HG03135 (cell line): Measurements from ENCODE around the gene STING1.
"Not testable (repeated sequence)": the region's sequence is repeated elsewhere in the genome, so short reads cannot be mapped to it uniquely, and the experiment has no call there.

Source experiments
- ATAC-seq: cut with Tn5 transposase; IDR thresholded peaks from one replicate; pipeline ENCODE4 v1.9.1; 2021; ENCODE audit warnings: mild to moderate bottlenecking, moderate library complexity; ENCODE audit not compliant: unreplicated experiment

STING1 gene

GRCh38 chr5:139503036-139503817 lies 20.7 kb upstream of the STING1 start:
- ATAC-seq = not testable (repeated sequence)

DNA sequence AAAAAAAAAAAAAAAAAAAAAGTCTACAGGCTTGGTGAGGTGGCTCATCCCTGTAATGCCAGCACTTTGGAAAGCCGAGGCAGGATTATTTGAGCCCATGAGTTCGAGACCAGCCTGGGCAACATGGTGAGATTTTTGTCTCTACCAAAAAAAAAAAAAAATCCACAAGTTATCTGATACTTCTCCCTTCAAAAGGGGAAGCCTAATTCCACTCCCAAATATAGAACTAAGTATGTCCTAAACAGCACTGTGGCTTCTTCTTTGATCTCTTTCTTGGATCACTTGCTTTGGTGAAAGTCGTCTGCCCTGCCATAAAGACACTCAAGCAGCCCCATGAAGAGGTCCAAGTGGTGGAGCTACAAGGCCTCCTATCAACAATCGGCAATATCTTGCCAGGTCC lies 18.8 kb upstream of the STING1 start:
- ATAC-seq = no peak

DNA sequence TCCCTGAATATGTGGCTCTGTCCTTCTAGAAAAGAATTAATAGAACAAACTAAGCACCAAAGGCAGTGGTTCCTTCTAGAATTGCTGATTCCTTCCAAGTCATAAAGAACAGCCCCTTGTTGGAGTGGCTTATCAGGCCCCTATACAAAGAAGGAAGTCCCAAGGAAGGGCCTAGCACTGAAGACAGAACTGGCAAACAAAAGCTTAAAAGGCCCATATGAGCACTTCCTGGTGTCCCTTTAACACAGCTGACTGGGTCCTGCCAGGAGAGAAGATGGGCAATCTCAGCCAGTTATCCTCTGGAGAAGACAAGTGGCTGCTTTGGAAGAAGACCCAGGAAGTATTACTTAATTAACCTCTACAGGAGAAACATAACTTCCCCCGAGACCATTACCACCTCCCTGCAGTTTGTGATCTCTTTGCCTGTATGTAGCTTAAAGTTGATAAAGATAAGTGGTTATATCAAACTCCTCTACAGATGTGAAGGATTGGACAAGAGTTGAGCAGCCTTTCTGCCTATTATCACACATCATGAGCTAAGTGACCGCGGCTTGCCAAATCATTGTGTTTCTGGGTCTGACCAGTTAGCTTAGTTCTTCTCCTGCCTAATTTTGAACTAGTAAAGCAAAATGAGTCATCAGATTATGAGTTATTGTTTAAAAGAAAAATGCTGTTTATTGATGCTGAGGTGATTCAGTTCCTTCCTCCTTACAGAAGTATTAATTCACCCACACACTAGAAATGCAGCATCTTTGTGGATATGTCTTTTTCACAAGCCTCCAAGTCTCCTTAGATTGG lies 13.3 kb upstream of the STING1 start:
- no peak for ATAC-seq

- ATAC-seq = no peak
Observed at GRCh38 chr5:139494832-139495231, 12.3 kb upstream of the STING1 start.

- ATAC-seq = no peak
Observed at GRCh38 chr5:139494256-139494655, 11.7 kb upstream of the STING1 start.

DNA sequence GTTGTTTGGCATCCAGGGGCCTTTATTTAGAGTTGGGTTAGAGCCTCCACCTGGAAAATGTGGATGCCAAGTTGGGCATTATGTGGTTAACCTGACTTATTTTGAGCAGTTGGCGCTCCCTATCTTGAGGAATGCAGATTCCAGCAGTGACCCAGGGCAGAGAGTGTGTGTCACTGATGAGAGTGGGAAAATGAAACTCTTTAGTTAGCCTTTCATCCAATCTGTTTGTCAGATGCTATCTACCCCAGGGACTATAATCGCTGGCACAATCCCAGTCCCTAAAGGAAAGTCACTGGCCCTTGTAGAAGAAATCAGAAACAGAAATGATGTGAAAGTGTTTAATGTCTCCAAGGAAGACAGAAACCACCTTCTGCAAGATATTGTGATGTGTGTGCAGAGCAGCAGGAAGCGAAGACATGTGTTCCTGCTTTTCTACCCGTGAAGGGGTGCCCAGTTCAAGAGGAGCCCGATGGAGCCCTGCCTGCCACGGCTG lies 10.2 kb upstream of the STING1 start:
- ATAC-seq = no peak

- ATAC-seq = no peak
Observed at GRCh38 chr5:139488260-139488659, 5.7 kb upstream of the STING1 start.

- no peak for ATAC-seq
Observed at GRCh38 chr5:139486201-139486600, 3.6 kb upstream of the STING1 start.

DNA sequence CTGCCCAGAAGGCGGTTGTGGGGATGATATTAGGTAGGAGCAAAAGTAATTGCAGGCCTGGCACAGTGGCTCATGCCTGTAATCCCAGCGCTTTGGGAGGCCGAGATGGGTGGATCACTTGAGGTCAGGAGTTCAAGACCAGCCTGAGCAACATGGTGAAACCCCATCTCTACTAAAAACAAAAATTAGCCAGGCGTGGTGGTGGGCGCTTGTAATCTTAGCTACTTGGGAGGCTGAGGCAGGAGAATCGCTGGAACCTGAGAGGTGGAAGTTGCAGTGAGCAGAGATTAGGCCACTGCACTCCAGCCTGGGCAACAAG lies 291 bp upstream of the STING1 start:
- ATAC-seq = not testable (repeated sequence)

GRCh38 chr5:139481580-139482049 lies 943 bp downstream of the STING1 start:
- ATAC-seq = peak; percentile 23

GRCh38 chr5:139481122-139481533 lies 1.4 kb downstream of the STING1 start:
- ATAC-seq = no peak

GRCh38 chr5:139479729-139480128 lies 2.8 kb downstream of the STING1 start:
- not testable (repeated sequence) for ATAC-seq

DNA sequence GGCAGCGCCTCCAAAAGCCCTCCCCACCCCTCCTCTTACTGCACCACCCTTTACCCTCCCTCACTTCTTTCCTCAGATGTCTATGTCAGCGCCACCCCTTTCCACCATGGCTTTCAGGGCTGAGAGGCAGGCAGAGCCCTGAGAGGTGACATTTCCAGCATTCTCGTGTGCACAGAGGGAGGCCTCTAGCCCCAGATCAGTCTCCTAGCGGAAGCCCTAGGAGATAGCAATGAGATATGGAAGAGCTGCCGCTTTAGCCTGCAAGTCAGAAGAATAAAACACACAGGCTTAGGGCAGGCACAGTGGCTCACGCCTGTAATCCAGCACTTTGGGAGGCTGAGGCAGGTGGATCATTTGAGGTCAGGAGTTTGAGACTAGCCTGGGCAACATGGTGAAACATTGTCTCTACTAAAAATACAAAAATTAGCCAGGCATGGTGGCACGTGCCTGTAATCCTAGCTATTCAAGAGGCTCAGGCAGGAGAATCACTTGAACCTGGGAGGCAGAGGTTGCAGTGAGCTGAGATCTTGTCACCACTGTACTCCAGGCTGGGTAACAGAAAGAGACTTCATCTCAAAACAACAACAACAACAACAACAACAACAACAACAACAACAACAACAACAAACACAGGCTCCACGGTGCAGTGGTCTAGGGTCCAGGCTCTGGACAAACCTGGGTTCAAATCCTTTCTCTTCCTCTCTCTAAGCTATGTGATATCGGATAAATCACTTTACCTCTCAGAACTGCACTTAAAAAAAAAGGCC lies 3.7 kb downstream of the STING1 start:
- not testable (repeated sequence) for ATAC-seq

GRCh38 chr5:139475865-139476617 lies 6.5 kb downstream of the STING1 start:
- ATAC-seq = no peak

- ATAC-seq = no peak
Observed at GRCh38 chr5:139474890-139475791, 7.4 kb downstream of the STING1 start.

GRCh38 chr5:139473565-139473964 lies 9.0 kb downstream of the STING1 start:
- ATAC-seq = no peak

- ATAC-seq = no peak
Observed at GRCh38 chr5:139473105-139473504, 9.5 kb downstream of the STING1 start.

DNA sequence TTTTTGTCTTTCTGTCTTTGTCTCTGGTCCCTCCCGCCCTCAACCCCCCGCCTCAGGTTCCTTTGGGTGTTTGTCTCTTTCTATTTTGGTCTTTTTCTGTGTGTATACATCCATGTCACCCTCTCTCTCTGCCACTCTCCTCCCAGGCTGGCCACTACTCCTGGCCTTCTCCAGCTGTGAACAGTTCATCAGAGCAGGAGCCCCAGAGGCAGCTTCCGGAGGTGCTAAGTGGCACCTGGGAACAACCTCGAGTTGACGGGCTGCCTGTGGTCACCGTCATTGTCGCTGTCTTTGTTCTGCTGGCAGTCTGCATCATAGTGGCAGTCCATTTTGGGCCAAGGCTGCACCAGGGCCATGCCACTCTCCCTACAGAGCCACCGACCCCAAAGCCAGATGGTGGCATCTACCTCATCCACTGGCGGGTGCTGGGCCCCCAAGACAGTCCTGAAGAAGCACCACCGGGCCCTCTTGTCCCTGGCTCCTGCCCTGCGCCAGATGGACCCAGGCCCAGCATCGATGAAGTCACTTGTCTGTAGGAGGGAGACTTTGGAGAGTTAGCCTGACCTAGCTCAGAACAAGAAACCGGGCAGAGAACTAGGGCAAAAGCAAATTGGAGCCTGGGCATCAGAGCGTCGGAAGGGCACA lies 10.1 kb downstream of the STING1 start:
- no peak for ATAC-seq

GRCh38 chr5:139470821-139471300 lies 11.7 kb downstream of the STING1 start, which contains the start of gene SMIM33:
TSS of gene SMIM33 (plus strand) at chr5:139471004. CDS start at chr5:139471122, 118 bp downstream.
- no peak for ATAC-seq
